Measurements from ENCODE around the gene HDAC4. TPM values are rescaled to one million over a fixed set of nuclear protein-coding genes. Genes with fewer than 3 reads are reported as not detected.

Gene HDAC4
- total RNA-seq, 1 experiment from 2014 or later: 32.0 TPM

GRCh38 chr2:239296020-239296932 lies 104.5 kb downstream of the HDAC4 start:
- no peak for DNase-seq

More at GRCh38 chr2:239296020-239296932, 104.5 kb downstream of the HDAC4 start:
- Histone ChIP-seq H3K18ac (ENCODE audit: insufficient read length, low read depth, low read length) (no peak overlapping the region), H4K5ac (ENCODE audit: insufficient read length, low read depth, low read length) (no peak overlapping the region), H3K23ac (ENCODE audit: insufficient read length, low read depth, low read length) (no peak overlapping the region), H3K4me2 (ENCODE audit: insufficient read depth, insufficient read length, low read length) (no peak overlapping the region), H2AK5ac (ENCODE audit: insufficient read length, low read length) (no peak overlapping the region), H3K9ac (ENCODE audit: extremely low read depth, insufficient read length, low read length) (no peak overlapping the region), H3K56ac (ENCODE audit: insufficient read length, low read depth, low read length) (no peak overlapping the region), H3K79me1 (ENCODE audit: insufficient read depth, low read depth, low read length, poor library complexity, severe bottlenecking) (no peaks in the 10 kb centered on the region), H4K20me1 (ENCODE audit: control insufficient read depth, insufficient read depth, insufficient read length) (no peaks in the 10 kb centered on the region), H4K8ac (replicated peaks; ENCODE audit: insufficient read length, low read depth, low read length) (no peak overlapping the region), H3K4ac (ENCODE audit: low read depth, low read length) (no peak overlapping the region), H3K27ac (ENCODE audit: insufficient read length, low read depth, low read length) (no peak overlapping the region), H2BK5ac (ENCODE audit: insufficient read length, low read length) (no peak overlapping the region), H3K9me3 (ENCODE audit: control insufficient read depth, low read depth, low read length) (no peaks in the 10 kb centered on the region), H2BK120ac (ENCODE audit: low read depth, low read length, poor library complexity, severe bottlenecking) (no peak overlapping the region), H3T11ph (ENCODE audit: low read length) (no peak overlapping the region), H2BK20ac (ENCODE audit: low read depth, low read length, poor library complexity, severe bottlenecking) (no peak overlapping the region), H2BK15ac (ENCODE audit: low read depth, low read length) (no peak overlapping the region), H3K79me2 (ENCODE audit: insufficient read depth, low read length) (peaks cover 3% of the 10 kb centered on the region; the same call in 1 of the 2 replicates), H3K4me1 (ENCODE audit: insufficient read depth, low read length) (peaks cover 11% of the 10 kb centered on the region; the same call in 1 of the 2 replicates), H3K23me2 (ENCODE audit: insufficient read length, low read depth, low read length, poor library complexity, severe bottlenecking) (no peaks in the 10 kb centered on the region), H3K14ac (ENCODE audit: insufficient read depth, low read length) (no peak overlapping the region; the same call in 1 of the 2 replicates), H3K27me3 (ENCODE audit: insufficient read depth, low read length) (no peaks in the 10 kb centered on the region), H2AFZ (ENCODE audit: low read length) (no peak overlapping the region), H4K91ac (ENCODE audit: insufficient read length, low read depth, low read length) (no peak overlapping the region), H2BK12ac (ENCODE audit: insufficient read length, low read depth, low read length) (no peak overlapping the region)
- Mint-ChIP-seq H3K4me1 (peaks cover 65 to 67% of the 10 kb centered on the region in 2 experiments), H3K4me3 (peak overlapping the region in 1 of 2 experiments; percentile 23; a peak in 1 of 5 replicates), H3K36me3 (ENCODE audit: insufficient read depth in 1 of 3, low read depth in 3 of 3) (0 out of 7 replicates have a peak, but pooled peaks cover 0 to 2% (median 0%) of the 10 kb centered on the region in 3 experiments), H3K9me3 (no peaks in the 10 kb centered on the region; a peak in 1 of 5 replicates), H3K27ac (peak overlapping the region; percentile 72 to 97 (median 84)), H3K27me3 (ENCODE audit: low read depth) (no peaks in the 10 kb centered on the region)
- whole genome bisulfite sequencing (ENCODE audit: extremely low coverage, insufficient read length, low lambda C conversion rate): no CpG with 5 or more reads among the region's 19 CpGs
- TF ChIP-seq, protein P1, sequence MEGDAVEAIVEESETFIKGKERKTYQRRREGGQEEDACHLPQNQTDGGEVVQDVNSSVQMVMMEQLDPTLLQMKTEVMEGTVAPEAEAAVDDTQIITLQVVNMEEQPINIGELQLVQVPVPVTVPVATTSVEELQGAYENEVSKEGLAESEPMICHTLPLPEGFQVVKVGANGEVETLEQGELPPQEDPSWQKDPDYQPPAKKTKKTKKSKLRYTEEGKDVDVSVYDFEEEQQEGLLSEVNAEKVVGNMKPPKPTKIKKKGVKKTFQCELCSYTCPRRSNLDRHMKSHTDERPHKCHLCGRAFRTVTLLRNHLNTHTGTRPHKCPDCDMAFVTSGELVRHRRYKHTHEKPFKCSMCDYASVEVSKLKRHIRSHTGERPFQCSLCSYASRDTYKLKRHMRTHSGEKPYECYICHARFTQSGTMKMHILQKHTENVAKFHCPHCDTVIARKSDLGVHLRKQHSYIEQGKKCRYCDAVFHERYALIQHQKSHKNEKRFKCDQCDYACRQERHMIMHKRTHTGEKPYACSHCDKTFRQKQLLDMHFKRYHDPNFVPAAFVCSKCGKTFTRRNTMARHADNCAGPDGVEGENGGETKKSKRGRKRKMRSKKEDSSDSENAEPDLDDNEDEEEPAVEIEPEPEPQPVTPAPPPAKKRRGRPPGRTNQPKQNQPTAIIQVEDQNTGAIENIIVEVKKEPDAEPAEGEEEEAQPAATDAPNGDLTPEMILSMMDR (conservative IDR thresholded peaks at IDR 0.05): no peak
